SKM-1 (cell line): ENCODE results near the gene CHRDL2.
"Not testable (repeated sequence)": the region's sequence is repeated elsewhere in the genome, so short reads cannot be mapped to it uniquely, and the experiment has no call there.

Experiments used
- DNase-seq: peaks from one replicate; lab custom pipeline; 2025; ENCODE audit not compliant: unreplicated experiment; lab: John Stamatoyannopoulos, UW

CHRDL2 gene

GRCh38 chr11:74671520-74672196 lies 59.6 kb downstream of the CHRDL2 start:
- no peak for DNase-seq

GRCh38 chr11:74670171-74670570 lies 61.1 kb downstream of the CHRDL2 start:
- DNase-seq, result no peak

GRCh38 chr11:74669211-74670160 lies 61.7 kb downstream of the CHRDL2 start:
- DNase-seq, result no peak

GRCh38 chr11:74663315-74663714 lies 67.9 kb downstream of the CHRDL2 start:
- no peak for DNase-seq

- no peak for DNase-seq
These were observed 68.6 kb downstream of the CHRDL2 start for GRCh38 chr11:74662487-74663103.

- DNase-seq, result not testable (repeated sequence)
These were observed 72.1 kb downstream of the CHRDL2 start for GRCh38 chr11:74659124-74659523.

- DNase-seq, result no peak
These were observed 76.2 kb downstream of the CHRDL2 start for GRCh38 chr11:74654976-74655375.

GRCh38 chr11:74650498-74650897 lies 80.7 kb downstream of the CHRDL2 start:
- DNase-seq, result no peak

- no peak for DNase-seq
These were observed 82.3 kb downstream of the CHRDL2 start for GRCh38 chr11:74648894-74649293.

GRCh38 chr11:74647831-74648230 lies 83.4 kb downstream of the CHRDL2 start:
- DNase-seq, result no peak

GRCh38 chr11:74647404-74647803 lies 83.8 kb downstream of the CHRDL2 start:
- DNase-seq, result no peak

- DNase-seq, result no peak
These were observed 84.3 kb downstream of the CHRDL2 start for GRCh38 chr11:74646954-74647353.
